HG03135 (cell line): ENCODE measurements around the gene PLCB1.
"Not testable (repeated sequence)": the region's sequence is repeated elsewhere in the genome, so short reads cannot be mapped to it uniquely, and the experiment has no call there.

Experiments used
- ATAC-seq: cut with Tn5 transposase; IDR thresholded peaks from one replicate; pipeline ENCODE4 v1.9.1; 2021; ENCODE audit warnings: mild to moderate bottlenecking, moderate library complexity; ENCODE audit not compliant: unreplicated experiment

The PLCB1 gene

DNA sequence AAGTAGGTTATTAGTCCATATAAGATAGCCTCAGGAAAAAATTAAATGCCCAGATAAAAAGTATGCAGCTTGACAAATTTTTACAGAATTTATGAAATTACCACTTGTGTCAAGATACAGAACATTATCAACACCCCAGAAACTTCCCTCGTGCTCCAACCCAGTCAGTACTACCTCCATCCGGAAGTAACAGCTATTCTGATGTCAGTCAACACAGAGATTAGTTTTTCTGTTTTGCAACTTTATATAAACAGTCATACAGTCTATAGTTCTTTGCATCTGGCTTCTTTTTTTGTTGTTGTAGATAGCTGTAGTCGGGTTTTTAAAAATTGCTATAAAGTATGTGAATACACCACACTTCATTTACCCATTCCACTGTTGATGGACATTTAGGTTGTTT is 721.1 kb downstream of the PLCB1 start:
- ATAC-seq: not testable (repeated sequence)

DNA sequence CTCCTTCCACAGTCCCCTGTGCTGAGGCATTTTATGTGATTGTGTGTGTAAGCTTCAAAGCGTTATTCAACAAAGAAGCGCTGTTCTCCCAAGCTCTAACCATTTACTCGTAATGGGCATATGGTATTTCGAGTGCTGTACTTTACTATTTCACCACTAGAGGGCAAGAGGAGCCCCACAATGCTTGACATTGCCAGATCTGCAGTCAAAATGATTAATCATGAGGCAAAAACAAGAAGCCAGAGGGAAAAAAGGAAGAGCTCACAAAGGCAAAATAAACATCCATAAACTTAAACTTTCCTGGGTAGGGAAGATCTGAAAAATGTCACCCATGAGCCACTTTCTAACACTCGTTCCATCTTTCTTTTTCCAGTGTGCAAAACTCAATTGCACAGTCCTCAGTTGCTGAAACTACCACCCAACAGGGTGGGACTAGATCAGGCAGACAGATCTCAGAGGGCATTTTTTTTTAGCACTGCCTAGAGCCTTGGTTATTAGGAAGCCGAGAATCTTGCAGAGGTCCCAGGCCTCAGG is 721.8 kb downstream of the PLCB1 start:
- ATAC-seq: peak; percentile 73

DNA sequence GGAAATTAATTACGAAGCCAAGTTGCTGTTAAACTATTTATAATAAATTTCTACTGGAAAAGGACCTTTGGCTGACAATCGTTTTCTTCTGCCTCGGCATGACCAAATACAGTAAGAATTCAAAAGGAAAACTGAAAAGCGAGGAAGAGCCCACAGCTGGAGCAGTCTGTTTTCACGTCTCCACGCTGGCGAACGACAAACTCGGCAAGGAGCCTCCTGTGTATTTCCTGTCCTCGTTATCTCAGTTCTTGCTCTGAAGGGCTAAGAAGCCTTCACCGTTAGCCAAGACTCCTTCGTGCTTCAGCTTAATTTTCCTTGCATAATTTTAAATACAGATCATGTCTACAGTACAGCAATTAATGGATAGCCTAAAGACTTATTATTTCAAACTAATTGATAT is 722.5 kb downstream of the PLCB1 start:
- no peak for ATAC-seq

DNA sequence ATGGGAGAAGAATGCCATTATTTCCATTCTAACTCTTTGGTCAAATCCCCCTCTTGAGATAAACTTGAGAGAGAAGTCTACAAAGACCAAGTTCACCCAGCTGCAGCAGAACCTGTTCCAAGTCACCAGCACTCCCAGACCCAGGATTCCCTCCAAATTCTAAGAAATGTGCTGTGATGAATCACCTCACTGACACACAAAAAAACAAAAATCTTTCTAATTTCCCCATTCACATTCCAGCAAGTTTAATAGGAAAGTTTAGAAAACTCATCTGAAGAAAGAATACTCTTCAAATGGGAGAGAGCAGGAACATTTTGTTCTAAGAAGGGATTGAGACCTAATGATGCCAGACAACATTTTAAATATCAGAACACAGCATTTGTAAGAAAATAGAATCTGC is 723.2 kb downstream of the PLCB1 start:
- no peak for ATAC-seq

DNA sequence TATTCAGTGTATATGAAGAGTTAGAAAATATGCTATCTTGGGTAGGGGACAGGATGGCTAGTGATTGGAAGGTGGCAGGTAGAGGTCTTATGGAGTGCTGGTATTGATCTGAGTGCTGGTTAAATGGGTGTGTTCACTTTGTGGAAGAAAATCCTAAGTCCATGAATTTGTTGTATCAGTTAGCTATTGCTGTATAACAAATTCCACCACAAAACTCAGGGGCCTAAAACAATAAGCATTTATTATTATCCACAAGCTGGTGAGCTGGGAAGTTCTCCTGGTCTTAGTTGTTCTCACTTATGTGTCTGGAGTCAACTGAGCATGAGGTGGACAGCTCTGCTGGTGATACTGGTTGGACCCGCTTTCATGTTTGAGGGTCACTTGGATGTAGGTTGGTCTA is 724.6 kb downstream of the PLCB1 start:
- ATAC-seq: no peak

DNA sequence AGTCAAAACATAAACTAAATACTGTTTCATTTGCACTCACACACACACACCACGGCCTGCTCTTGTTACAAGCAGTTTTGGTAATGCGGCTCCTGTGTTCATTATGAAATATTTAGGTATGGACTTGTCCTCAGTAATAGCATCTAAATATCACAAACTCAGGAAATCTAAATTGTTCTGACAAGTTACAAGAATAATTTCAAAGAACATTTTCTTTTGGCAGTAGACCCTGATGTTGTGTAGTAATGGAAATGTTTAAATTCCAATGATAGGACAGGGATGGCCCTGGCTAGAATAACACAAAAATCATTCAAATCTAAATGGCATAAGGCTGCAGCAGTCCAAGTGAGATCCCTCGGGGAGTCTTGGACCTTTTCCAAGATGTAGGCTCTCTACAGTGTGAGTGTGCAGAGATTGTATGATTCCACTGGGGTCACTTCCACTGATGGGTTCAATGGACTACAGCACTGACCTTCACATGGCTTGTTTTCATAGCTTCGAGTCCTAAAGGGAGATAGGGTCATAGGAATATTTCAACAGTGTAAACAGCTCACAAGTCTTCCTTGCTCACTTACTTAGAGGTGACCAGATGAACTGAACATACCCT is 726.2 kb downstream of the PLCB1 start:
- ATAC-seq: no peak

DNA sequence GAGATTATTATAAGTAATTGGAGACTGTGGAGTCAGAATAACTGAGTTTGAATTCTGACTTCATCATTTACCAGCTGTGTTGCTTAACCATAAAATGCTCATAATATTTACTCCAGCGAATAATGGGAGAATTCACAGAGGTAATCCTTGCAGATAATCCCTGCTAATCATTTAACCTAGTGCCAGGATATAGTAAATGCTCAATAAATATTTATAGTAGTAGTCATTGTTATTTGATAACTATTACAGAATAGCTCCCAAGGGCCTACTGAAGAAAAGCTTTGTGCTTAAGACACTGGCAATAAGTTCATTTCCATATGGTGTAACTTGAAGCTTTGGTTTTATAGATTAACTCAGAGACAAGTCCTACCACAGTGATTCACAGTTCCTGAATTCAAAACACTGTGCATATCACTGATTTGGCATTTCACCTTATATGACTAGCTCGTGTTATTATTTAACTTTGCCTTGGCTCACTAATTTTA is 728.0 kb downstream of the PLCB1 start:
- ATAC-seq: peak; percentile 83

DNA sequence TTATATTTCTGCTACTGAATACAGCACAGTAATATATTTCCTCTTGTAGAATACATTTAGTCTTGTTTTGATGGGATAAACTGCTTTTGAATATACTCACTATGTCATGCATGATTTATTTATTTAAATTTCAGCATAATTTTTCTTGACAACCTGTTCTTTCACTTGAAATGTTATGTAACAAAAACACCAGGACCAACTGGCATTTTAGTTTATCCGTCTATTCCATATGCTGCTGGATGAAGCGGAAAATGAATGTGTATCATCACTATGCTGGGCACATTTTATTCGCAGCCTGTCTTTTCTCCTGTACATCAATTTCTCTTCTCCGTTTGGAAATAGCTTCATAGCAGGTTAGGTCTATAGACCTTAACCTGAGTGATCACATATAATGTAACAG is 730.0 kb downstream of the PLCB1 start:
- ATAC-seq: no peak

DNA sequence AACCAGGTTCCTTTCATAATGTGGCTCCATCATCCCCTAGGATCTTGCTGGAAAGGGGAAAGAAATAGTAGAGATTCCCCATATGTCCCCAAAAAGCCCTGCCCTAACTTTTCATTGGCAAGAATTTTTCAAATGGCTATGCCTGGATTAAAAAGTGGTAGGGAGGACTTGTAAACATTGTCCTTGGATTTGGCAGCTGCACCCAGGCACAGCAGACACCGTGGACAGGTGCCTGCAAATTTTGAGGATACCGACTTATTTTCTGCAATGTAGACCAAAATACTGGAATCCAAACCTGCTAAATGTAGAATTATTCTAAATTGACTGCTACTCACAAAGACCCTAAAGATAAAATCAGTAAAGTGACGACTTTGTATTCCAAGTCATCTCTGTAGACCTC is 733.6 kb downstream of the PLCB1 start:
- no peak for ATAC-seq

DNA sequence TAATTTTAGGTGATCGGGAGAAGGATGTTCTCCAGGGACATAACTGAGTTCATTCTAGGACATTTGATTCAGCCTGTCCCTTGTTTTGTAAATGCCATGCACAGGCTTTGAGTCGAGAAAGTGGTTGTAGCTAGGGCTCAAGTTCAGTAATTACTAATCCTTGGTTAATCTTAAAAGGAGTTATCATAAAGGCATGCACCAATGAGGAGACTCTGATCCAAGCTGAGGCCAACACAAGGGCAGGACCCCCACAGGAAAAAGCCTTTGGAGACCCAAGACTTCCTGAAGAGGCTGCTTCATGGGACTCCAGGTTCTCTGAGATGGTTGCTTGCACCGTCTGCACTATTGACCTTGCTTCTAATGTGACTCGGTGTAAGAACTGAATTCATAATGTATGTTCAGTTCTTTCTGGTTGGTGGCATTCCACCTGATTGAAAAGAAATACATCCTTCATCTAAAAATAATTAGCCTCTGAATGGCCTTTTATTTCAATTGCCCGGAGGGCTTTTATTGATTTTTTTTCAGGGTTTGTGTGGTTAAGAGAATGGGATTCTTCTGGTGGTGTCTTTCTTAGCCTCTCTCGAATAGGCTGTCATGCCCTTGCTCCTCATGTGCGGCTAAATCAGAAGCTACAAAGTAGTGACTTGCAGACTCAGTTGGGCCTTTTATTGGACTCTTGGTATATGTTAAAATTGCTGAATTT is 735.1 kb downstream of the PLCB1 start:
- ATAC-seq: no peak

DNA sequence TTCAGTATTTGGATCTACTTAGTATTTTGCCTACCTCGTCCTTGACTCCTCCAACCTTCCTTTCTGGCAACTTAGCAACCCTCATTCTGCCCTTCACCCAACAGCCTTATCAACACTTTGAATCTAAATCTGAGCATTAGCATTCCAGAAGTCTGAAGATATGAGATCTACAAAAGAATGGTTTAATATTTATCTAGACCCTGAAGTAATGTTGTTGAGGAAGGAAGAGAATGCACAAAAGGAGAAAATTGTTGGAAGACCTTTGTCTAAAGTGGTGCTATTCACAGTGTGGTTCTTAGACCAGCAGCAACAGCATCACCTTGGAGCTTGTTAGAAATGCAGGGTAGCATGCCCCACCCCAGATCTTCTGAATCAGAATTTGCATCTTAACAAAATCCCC is 738.6 kb downstream of the PLCB1 start:
- ATAC-seq: no peak

DNA sequence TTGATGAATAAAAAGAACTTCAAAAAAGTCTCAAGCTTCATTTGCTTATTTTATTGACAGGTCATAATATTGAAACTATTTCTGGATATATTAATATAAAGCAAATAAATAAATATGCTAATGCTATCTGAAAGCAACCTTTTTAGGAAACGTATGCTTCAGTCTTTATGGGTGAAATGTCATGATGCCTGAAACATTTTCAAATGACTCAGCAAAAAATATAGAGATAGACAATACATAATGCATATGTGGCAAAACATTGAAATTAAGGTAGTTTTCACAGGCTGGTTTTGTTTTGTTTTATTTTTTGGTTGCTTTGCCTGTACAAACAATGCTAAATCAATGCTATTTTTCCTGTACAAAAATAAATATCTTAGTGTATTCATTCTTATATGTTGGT is 742.4 kb downstream of the PLCB1 start:
- no peak for ATAC-seq

DNA sequence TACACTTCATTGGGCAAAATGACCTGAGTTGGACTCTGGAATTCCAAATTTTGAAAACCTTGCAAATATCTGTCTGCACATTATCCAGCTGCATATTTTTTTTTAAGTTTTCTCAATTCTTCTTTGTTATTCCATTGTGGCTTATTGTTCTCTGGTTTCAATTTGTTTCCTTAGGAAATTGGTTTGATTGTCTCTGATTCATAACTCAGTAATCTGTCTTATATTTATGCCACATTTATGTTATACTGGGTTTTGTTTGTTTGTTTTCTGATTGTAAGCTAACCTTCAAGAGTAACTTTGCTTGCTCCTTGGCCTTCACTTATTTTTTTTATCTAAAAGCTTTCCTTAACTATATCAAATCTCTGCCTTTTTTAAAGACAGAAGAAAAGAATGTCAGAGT is 743.5 kb downstream of the PLCB1 start:
- no peak for ATAC-seq

DNA sequence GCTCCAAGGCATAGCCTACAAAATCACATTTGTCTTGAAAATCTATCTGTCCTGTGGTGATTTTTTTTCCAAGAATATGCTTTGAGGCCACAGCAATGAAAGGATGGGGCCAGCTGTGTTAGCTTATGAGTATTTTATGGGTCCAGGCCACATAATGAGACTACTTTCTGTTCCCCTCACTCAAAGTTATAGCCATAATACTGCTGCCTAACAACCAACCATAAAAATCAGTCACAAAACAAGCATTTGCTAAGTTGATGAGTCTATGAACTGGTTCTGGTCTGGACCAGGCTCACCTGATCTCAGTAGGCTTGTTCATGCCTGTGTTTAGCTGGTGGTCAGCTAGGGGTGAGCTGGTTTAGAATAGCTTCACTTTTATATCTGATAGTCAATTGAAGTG is 744.3 kb downstream of the PLCB1 start:
- ATAC-seq: no peak

DNA sequence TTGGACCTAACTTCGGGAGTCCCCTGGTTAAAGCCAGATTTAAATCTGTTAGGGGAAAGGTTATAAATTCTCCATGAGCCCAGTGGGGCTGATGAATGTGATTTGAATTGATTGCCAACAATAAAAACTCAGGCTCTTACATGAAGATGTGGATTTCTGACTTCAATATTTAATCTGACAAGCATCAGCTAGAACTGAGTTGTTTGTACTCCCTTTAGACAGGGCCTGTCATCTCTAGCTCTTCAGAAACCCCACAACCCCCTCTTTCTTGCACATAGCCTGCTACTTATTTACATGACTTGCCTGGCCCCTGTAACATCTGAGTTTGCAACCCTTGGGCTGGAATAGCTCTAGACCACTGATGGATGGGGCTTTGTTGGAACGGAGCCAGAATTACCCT is 745.2 kb downstream of the PLCB1 start:
- no peak for ATAC-seq

DNA sequence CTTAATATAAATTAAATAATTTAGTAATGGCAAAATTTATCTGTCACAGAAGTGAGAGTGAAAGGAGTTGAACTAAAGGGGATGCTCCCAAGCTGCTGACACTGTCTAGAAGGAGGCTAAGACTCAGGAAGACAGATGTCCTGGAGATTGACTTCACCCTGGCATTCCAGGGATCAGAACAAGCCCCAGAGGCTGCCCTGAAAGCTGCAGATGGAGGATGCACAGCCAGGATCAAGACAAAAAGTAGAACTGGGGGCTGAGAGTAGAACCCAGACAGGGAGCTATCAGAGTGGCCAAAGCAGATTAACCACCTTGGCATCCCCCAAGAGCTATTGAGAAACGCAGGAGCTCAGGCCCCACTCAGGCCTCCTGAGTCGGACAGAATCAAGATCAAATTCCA is 747.6 kb downstream of the PLCB1 start:
- ATAC-seq: no peak

DNA sequence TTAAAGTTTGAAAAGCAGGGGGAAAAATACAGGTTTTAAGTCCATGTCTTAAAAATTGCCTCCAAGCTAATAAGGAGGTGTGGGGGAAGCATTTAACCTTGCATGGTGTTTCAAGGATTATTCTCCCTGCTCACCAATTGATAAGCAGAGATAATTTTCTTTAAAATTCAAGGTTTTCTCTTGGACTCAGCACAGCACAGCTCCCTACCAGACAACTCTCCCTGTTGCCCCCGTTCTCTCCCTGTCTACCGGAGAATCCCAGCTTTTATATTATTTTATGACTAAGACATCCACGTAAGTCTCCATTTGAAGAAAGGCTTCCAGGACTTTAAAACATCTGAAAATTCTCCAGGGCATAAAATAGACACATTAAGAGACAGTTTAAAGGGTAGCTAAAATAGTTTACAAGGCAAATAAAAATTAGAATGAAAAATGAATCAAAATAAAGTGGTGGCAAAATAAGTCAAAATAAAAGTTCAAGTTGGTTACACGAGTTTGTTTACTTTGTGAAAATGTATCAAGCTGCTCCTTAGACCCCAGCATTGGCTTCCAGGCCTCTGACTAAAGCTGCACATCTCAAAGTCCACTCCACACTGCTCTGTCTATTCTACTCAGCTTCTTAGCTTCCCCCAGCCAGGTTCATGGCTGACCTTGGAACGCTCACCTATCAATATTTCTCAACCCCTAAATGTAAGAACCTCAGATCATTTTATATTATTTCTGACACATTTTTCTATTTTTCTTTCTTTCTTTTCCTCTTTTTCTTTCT is 748.2 kb downstream of the PLCB1 start:
- ATAC-seq: no peak

DNA sequence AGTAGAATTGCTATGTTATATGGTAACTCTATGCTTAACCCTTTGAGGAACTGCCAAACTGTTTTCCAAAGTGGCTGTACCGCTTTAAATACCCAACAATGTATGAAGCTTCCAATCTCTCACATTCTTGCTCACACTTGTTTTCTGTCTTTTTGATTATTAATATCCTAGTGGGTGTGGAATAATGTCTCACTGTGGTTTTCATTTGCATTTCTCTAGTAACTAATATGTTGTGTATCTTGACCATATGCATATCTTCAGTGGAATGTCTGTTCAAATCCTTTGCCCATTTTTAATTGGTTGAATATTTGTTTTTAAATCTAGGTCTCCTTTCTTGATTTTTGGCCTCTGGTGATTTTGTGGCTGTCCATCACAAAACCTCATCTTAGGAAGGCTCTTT is 759.0 kb downstream of the PLCB1 start:
- no peak for ATAC-seq

DNA sequence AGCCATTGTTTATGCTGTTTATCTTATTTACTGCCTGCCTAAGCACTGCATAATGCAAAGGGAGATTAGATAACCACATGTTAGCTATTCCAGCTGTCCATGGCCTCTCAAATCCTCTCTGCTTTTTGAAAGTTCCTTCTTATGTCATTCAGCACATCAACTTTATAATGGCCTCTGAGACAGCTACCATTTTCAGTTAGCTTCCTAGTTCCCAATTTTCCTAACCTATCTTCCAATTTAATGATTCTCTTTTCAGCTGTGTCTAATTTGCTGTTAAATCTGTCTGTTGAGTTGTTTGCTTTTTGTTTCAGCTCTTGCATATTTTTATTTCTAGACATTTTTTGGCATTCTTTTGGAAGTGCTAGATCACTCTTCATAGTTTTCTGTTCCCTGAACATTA is 763.4 kb downstream of the PLCB1 start:
- no peak for ATAC-seq

DNA sequence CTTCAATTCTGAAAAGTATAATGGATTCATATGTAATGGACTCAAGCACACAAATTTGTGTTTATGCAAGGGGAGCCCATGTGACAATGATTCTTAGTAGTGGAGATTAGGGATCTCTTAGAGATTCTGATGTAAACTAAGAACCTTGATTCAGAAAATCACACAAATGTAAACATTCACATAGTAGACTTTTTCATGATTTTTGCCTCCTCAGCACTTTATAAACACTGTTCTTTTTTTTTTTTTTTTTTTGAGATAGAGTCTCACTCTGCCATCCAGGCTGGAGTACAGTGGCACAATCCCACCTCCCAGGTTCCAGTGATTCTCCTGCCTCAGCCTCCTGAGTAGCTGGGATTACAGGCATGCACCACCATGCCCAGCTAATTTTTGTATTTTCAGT is 766.8 kb downstream of the PLCB1 start:
- no peak for ATAC-seq

DNA sequence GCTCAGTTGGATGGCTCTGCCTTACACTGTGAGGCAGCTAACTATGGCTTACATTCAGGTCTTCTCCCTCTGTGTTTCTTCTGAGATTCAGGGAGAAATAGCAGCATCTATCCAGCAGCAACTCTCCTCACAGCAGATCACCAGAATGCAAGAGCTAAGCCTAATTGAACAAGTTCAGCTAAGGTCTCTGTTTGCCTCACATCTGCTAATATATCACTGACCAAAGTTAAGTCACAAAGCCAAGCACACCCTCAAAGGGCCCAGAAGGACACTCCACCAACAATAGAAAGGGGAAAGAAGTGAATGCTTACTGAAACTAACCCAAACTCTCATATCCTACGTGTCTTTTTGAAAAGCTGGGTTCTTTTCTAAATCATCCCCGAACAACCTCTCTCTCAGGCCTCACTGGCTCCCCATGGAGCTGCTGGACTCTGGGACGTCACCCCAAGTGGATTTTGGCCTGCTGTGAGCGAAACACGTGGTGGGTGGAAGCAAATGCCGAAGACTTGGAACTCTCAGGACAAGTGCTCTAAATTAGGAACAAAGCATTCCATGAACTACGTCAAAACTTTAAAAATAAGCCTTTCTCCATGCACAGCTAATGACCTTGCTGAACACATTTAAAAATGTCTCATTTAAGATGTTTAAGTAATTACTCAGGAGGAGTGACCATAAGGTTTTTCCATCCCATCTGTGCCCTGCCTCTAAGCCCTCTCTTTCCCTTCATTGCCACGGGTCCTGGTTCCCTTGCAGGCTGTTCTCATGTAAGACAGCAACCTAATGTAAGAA is 769.4 kb downstream of the PLCB1 start:
- no peak for ATAC-seq
